ENCODE measurements around the gene ANO8. TPM values are rescaled to one million over a fixed set of nuclear protein-coding genes. Genes with fewer than 3 reads are reported as not detected.

Gene ANO8
- polyA plus RNA-seq, 1 of the 3 experiments (the other 2 are of a cell fraction): 7.8 TPM

DNA sequence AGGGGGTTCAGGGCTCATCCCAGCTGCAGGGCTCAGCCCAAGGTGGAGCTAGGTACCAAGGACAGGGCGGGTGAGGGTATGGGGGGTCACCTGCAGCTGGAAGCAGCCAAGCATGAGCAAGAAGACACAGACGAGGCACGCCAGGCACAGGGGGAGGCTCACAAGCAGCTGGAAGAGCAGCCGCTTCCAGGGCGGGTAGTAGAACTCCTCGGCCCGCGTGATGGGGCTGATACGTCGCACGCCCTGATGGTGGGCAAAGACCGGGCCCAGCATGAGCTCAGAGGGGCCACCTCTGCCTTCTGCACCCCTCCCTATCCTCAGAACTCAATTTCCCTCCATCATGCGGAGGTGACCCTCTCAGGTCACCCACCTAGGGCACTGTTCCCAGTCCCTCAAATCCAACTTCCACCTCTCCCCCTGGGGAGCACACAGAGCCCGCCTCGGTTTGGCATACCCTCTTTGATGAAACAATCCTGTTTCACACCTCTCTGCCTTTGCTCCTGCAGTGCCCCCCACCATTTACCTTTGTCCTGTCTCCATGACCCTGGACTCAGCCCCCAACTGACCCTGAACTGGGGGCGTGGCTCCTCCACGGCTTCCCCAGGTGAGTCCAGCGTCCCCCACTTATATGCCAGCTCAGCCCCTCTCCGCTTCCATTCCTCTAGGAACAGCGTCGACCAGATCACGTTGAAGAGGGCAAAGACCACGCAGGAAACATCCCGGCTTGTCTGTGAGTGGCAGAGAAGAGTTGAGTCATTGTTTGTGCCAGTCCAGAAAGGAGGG is 4.2 kb downstream of the ANO8 start:
- Histone ChIP-seq H3K27ac (ENCODE audit: low read depth in 2 of 2, low read length in 1 of 2) (no peak overlapping the region), H3K9ac (no peak overlapping the region), H3K36me3 (replicated peaks in 1 of 2; ENCODE audit: control insufficient read depth in 1 of 2, insufficient read depth in 2 of 2, low read length in 1 of 2) (peaks cover 0 to 9% of the 10 kb centered on the region in 2 experiments), H2AFZ (ENCODE audit: low read depth) (no peak overlapping the region), H4K20me1 (ENCODE audit: insufficient read depth) (no peaks in the 10 kb centered on the region), H3K4me2 (no peak overlapping the region), H3K79me2 (ENCODE audit: insufficient read depth) (no peaks in the 10 kb centered on the region), H3K9me2 (no peaks in the 10 kb centered on the region), H3K4me1 (ENCODE audit: control insufficient read depth in 1 of 2, insufficient read depth in 2 of 2, low read depth in 1 of 2, low read length in 1 of 2) (peaks cover 0 to 16% of the 10 kb centered on the region in 2 experiments; a peak in 1 of 4 replicates), H3F3A (replicated peaks; ENCODE audit: insufficient read depth) (peaks cover 2% of the 10 kb centered on the region), H3K27me3 (ENCODE audit: insufficient read depth) (no peaks in the 10 kb centered on the region), H3K9me3 (no peaks in the 10 kb centered on the region), H3K4me3 (ENCODE audit: low read depth in 2 of 2, low read length in 1 of 2) (no peak overlapping the region)
- DNase-seq: no peak
- 88% methylated on average over 18 of the region's 24 CpGs for WGBS (ENCODE audit: low lambda C conversion rate)
- TF ChIP-seq FOXM1 (IDR thresholded peaks at IDR 0.05; ENCODE audit: low read depth): no peak
- TF ChIP-seq, protein P1, sequence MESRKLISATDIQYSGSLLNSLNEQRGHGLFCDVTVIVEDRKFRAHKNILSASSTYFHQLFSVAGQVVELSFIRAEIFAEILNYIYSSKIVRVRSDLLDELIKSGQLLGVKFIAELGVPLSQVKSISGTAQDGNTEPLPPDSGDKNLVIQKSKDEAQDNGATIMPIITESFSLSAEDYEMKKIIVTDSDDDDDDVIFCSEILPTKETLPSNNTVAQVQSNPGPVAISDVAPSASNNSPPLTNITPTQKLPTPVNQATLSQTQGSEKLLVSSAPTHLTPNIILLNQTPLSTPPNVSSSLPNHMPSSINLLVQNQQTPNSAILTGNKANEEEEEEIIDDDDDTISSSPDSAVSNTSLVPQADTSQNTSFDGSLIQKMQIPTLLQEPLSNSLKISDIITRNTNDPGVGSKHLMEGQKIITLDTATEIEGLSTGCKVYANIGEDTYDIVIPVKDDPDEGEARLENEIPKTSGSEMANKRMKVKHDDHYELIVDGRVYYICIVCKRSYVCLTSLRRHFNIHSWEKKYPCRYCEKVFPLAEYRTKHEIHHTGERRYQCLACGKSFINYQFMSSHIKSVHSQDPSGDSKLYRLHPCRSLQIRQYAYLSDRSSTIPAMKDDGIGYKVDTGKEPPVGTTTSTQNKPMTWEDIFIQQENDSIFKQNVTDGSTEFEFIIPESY (IDR thresholded peaks at IDR 0.05; ENCODE audit: borderline replicate concordance, low read depth): no peak
- TF ChIP-seq GATA2 (CRISPR knock-in tag; IDR thresholded peaks at IDR 0.05): no peak
- no peak for TF ChIP-seq SIN3A (IDR thresholded peaks at IDR 0.05; ENCODE audit: borderline replicate concordance, low read depth, low read length)
- TF ChIP-seq TAF1 (IDR thresholded peaks at IDR 0.05; ENCODE audit: borderline replicate concordance, low read depth, low read length): no peak
- no peak for TF ChIP-seq POLR2AphosphoS5 (IDR thresholded peaks at IDR 0.05; ENCODE audit: low read depth, low read length)
- no peak for TF ChIP-seq TCF12 (IDR thresholded peaks at IDR 0.05)
- TF ChIP-seq MEF2A (IDR thresholded peaks at IDR 0.05; ENCODE audit: borderline replicate concordance, low read depth): no peak
- no peak for TF ChIP-seq NRF1 (IDR thresholded peaks at IDR 0.05; ENCODE audit: low read depth, low read length)
- no peak for TF ChIP-seq RFX5 (IDR thresholded peaks at IDR 0.05; ENCODE audit: low read length)
- TF ChIP-seq, protein P2, sequence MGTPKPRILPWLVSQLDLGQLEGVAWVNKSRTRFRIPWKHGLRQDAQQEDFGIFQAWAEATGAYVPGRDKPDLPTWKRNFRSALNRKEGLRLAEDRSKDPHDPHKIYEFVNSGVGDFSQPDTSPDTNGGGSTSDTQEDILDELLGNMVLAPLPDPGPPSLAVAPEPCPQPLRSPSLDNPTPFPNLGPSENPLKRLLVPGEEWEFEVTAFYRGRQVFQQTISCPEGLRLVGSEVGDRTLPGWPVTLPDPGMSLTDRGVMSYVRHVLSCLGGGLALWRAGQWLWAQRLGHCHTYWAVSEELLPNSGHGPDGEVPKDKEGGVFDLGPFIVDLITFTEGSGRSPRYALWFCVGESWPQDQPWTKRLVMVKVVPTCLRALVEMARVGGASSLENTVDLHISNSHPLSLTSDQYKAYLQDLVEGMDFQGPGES (IDR thresholded peaks at IDR 0.05; ENCODE audit: low read depth, low read length): no peak
- no peak for TF ChIP-seq MXI1 (IDR thresholded peaks at IDR 0.05; ENCODE audit: low read depth, low read length)
- TF ChIP-seq ELF1 (IDR thresholded peaks at IDR 0.05): no peak
- no peak for TF ChIP-seq NFIC (IDR thresholded peaks at IDR 0.05; ENCODE audit: borderline replicate concordance)
- ChIA-PET POLR2A (interaction anchor here (0.8 to 1.3 kb wide), 2 partner anchors 18 to 21 kb away, joined by 3 to 4 read pairs; partner anchors contain the start of gene DDA1), CTCF (interaction anchor here (1.2 kb wide), 1 partner anchor 55 kb away, joined by 5 read pairs; no protein-coding TSS in a partner anchor)

Measured in SK-N-SH (cell line).